Esophagus squamous epithelium (tissue), 4 donors: ENCODE data around the gene SVIL.

ENCODE experiments used
- CTCF ChIP-seq, 6 experiments: fragments of 450-650 bp in 4 of 6; fragments of 200-600 bp in 2 of 6; sonication (generic) in 2 of 6; IDR thresholded peaks; one replicate each; pipeline ENCODE4 v1.5.1; 2016 to 2019; ENCODE audit warnings: antibody characterized with exemption in 6 of 6, mild to moderate bottlenecking in 4 of 6, moderate library complexity in 4 of 6
- POLR2A ChIP-seq, 4 donors: fragments of 450-650 bp; IDR thresholded peaks; one replicate each; pipeline ENCODE4 v1.6.1; 2017; ENCODE audit warnings: antibody characterized with exemption in 4 of 4, mild to moderate bottlenecking in 4 of 4, moderate library complexity in 3 of 4

GRCh38 chr10:29635711-29636144 lies 957 bp upstream of the SVIL start:
- no peak for TF ChIP-seq CTCF (IDR thresholded peaks at IDR 0.05)
- no peak for TF ChIP-seq POLR2A (IDR thresholded peaks at IDR 0.05)
